ENCODE measurements around the gene C1orf21.

Gene C1orf21

DNA sequence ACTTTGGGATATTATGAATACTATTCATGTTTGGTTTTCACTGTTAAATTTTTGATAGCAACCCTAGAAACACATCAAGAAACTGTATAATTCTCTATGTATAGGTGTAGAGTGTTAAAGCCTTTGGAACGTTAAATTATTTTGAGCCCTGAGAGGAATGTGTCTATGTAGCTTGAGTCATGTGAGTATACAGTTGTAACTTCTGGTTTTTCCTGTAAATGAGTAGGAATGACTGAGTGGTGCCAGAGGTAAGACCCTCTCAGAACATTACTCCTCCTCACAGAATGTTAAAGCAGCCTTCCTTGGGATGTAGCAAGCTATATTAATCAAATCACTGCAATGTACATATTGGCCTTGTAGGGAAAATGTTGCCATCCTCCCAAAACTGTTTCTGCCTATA lies 69.0 kb downstream of the C1orf21 start:
- DNase-seq, result no peak

DNA sequence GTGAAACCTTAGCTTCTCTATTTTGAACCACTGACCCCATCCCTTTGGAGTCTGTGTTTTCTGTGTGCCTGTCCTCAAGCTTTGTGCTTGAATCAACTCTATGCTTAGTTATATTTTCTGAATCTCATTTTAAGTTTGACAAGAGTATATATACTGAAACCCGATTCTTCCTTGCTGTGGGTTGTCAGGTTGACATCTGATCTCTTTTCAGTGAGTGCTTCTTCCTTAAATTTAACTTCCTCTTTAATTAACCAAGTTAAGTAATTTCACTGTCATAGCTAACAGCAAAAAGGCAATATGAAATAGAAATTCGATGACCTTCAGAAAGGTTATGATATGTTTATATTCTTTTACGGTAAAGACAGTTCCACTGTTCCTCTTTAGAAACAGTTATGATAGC lies 69.4 kb downstream of the C1orf21 start:
- no peak for DNase-seq

DNA sequence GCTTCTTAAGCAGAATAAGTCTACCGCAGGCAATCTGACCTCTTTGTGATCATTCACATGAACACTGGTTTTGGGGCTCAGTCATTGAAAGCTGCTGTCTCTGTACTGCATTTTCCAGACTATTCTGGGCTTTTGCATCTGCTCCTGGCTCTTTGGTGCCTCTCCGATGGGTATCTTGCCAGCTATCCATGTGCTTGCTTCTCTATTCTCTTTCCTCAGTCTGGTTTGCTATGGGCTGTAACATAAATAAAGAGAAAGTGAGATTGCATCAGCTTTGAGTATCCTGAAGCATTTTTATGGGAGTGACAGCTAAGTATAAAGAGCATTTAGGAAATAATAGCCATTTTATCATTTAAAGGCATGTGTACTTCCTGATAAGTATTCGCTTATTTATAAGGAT lies 70.7 kb downstream of the C1orf21 start:
- DNase-seq, result no peak

DNA sequence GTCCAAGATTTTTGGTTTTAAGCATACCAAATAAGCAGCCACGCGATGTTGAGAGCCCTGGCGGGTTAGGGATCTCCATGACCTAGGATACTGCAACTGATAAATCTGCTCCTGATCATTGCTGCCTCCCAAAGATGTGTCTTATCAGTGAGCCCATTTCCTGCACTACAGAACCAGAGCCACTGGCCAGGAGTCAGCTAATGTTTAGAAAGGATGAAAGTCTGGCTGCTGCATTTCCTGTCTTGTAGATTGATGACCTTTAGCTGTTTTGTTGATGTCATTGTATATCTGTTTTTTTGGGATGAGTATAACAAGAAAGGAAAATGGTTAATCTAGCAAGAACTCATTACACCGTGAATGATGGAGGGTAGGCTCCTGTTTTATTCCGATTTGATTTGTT lies 74.5 kb downstream of the C1orf21 start:
- DNase-seq, result no peak

DNA sequence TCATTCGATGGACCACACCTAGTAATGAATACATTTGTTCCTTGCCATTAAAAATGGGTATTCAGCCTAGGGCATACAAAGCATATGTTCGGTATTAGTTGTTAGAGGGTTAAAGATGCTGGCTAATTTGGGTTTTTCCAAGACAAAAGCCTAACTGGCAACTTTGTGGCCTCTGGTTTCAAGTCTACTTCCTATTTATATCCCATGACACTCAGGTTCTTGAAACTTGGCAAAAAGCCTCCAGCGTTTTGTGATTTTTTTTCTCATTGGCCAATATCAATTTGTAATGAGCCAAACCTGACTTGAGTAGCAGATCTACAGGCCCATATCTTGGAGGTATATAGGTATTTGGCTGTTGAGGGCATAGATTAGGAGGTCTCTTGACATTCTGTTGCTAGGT lies 75.3 kb downstream of the C1orf21 start:
- DNase-seq, result no peak

DNA sequence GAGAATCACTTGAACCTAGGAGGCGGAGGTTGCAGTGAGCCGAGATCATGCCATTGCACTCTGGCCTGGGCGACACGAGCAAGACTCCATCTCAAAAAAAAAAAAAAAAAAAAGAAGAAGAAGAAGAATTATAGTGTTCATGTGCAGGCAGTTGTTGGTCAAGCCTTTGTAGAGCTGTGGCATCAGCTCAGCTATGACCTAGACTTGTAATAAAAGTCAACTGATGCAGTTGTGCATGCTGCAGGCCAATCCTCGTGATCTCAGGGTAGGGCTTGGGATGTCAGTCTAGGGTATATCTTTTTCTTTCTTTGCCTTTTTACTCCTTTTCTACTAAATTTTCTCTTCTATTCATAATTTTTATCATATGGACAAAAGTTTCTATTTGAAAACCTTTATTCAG lies 76.2 kb downstream of the C1orf21 start:
- DNase-seq, result no peak

DNA sequence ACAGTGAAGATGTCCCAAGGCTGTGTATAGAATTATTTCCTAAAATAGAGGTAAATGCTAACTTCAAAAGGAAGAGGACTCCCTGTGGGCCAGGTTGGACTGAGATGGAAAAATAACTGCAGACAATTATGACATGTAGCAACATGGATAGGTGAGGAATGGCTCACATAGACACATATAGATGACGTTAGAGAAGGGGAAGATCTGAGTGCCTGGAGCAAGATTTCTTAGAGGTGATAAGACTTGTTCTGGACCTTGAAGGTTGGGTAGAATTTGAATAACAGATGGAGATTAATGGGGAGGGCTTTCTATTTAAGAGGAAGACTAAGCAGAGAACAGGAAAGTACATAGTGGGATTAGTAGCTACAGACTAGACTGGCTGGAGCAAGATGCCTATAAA lies 76.9 kb downstream of the C1orf21 start:
- DNase-seq, result no peak

DNA sequence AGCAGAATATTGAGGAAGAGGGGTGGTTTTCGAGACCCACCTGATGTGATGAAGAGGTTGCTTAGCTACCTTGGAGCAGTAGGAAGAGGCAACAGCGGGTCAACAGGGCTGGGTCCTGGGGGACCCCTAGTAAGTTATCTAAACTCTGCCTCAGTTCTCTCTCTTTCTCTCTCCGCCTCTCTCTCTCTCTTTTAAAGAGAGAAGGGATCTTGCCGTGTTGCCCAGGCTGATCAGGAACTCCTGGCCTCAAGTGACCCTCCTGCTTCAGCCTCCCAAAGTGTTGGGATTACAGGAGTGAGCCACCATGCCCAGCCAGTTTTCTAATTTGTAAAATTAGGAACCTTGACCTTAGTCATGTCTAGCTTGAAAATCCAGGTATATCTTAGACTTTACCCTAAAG lies 77.9 kb downstream of the C1orf21 start:
- DNase-seq, result no peak

DNA sequence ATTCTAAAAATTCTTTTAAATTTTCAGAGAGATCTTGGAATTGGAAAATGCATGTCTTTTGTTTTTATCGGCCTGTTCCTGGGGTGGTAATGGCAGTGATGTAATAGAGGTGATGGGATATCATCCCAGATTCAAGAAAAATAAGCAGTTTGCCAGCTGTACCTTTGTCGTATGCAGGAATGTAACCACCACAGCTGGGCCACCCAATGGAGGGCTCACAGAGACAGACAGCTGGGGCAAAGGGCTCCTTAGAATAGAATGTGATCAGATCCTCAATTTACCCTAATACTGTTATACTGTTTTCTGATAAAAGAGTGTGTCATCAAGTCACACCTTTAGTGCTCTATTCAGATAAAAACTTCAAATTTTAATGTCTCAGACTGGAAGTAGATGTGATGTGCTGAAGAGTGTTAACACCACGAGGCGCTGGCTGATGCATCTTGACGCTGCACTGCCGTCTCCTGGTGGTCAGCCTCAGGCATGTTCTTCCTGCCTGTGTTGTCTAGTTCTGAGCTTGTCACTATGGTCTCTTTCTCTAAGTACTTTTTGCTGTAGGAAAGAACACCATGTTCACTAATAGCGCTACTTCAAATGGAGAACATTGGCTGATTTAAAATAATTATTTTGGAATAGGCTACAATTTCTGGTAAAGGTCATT lies 78.8 kb downstream of the C1orf21 start:
- peak; percentile 7 for DNase-seq

DNA sequence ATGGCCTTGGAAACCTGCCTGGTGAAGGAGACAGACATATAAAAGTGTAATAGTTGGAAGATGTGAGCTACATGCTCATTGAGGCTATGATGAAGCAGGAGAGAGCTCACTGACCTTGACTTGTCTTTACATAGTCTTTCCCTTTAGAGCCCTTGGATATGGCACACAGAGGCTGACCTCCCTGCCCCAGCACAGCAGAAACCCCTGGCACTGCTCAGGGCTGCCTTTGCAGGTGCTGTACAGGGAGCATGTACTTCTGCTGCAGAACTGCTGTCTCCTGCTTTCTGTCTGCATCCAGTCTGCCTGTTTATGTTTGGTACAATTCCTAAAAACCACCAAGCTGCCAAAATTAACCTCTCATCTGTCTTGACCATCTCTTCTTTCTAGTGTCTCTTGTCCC lies 80.5 kb downstream of the C1orf21 start:
- DNase-seq, result no peak

DNA sequence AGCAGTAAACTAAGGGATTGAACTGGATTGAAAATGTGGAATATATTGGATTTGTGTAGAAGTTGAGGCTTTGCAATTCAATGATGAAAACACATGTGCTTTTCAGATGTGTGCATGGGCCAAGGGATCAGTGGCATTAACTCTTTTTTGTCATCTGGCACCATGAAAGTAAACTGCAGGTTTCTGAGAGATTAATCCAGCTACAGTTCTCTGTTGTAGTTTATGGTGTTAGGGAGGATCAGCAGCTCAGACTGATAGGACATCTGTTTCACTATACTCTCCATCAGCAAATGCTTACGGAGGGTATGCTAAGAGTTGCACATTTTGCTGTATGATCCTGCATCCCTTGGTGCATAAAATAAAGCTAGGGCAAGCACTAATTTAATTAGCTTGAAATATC lies 82.6 kb downstream of the C1orf21 start:
- no peak for DNase-seq

DNA sequence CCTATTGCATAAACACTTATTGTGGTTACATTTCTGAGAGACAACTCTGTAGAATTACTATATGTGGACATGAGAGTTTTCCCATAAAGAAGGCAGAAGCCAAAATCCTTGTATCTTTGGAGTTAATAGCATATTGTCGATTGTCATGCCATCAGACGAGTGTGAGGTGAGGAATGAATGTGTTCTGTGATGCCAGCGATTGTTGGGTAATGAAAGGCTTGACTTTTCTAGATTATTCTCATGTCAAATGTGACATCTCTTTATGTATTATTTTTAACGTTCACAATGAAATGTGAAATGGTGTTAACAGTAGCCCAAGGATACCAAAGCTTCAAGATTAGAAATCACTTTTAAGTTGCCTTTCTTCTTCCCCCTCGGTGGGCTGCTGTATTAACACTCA lies 84.9 kb downstream of the C1orf21 start:
- DNase-seq, result no peak

DNA sequence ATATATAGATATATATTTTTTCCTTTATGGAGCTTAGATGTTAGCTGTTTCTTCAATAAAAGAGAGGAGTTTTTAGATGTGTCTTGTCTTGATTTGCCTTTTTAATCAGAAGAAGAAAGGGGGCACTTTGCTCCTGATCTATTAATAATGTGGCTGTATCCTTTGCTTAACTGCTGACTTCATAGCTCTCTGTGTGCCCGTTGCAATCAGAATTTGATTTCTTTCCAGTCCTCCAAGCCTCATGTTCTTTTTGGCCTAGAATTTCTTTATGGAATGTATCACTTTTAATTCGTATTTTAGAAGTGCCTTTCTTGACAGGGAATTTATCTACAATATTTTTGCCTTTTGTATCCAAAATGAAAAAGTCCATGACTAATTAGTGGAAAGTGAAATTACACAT lies 85.3 kb downstream of the C1orf21 start:
- DNase-seq, result no peak

DNA sequence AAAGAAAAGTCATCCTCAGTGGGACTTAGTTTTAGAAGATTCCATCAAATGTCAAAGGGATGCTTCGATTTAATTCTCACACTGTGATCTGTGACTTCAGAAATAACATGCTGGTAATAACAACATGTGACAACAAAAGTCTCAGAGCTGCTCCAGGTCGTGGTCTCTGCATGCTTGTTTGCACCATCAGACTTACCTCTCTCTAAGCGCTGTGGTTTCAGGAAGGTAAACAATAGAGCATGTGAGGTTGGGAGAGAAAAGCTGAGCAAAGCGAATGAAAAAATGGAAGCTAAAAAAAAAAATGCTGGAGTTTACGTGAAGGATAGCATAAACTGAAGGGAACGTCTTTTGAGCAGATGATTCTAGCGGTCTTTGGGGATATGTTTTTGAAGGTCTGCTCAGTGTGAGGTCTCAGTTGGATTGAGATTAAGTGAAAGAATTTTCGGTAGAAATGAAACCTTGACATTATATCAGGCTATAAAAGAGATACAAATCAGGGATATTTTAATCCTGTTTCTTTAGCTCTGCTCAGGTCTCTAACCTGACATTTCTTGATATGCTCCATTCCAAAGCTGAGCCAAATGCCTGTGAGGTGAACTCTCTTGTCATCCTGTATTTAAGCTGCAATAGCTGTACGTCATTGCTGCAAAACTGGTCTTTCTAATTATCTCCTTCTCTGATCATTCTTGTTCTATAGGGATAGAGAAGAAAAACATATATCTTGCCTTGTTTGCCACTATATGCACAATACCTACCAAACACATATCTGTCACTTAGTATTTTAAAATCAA lies 86.5 kb downstream of the C1orf21 start:
- DNase-seq, result no peak

DNA sequence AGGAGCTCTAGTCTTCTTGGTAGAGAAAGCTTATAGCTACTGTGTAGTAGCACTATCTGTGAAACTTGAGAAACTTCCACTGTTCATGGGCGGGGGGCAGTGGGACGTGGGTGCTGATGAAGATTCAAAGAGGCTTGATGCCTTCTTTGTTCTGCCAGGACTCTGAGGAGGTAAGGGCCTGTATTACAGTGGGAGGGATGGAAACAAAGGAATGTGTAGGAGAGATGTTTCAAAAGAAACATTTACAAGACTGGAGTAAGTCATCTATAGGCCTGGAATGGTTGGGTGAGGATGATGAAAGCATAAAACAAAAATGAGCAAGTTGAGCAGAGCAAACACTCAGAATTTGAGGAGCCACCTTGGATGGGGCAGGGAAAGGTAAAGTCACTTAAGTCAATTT lies 89.4 kb downstream of the C1orf21 start:
- DNase-seq, result no peak

DNA sequence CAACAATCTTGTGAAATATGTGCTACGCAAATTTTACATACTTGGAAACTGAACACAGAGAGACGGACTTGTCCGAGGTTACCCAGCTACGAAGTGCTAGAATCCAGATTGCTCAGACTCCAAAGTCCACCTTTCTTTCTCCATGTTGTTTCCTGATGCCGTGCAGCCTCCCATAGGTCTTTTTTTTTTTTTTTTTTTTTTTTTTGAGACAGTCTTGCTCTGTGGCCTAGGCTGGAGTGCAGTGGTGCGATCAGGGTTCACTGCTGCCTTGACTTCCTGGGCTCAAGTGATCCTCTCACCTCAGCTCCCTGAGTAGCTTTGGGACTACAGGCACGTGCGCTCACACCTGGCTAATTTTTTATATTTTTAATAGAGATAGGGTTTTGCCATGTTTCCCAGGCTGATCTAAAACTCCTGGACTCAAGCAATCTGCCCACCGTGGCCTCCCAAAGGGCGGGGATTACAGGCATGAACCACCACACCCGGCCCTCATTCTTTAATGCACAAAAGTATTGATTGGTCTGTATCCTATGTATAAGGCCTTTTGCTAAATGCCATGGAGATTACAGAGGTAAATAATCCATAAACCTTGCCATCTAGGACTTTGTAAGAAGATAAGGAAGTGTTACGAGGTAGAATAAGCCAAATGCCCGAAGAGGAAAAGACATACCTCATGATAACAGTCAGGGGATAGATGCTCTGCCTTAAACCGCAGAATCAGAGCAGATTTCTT lies 92.8 kb downstream of the C1orf21 start:
- no peak for DNase-seq

DNA sequence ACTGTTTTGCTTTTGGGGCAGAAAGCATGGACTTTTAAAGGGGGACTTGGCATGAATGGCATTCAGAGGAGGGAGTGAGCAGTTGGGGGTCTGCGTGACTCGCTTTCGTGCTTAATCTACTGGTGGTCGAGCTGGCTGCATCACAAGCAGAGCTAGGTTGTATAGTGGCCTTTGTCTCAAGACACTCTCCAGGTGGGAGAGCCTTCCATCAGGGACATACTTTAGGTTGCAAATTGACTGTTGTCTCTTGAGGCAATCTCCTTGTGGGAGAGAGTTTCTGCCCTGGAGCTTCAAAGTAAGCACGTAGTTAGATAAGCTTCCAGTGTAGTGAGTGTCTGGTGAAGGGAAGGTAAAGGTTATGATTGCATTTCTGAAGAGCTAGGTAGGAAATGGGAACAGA lies 93.9 kb downstream of the C1orf21 start:
- no peak for DNase-seq

DNA sequence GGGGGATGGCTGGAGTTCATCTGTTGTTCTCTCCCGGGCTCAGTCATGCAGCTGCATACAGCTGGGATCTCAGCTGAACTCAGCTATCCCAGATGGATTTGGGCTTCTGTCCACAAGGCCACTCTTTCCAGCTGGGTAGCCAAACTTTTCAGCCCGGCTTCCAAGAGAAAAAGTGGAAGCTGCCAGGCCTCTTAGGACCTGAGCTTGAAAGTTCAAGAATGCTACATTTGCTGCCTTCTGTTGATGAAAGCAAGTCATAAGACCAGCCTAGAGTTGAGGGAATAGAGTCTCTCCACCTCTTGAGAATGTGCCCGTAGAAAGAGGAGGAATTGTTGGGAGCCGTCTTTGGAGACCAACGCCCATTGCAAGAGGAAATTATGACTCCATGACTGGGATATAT lies 95.3 kb downstream of the C1orf21 start:
- no peak for DNase-seq

DNA sequence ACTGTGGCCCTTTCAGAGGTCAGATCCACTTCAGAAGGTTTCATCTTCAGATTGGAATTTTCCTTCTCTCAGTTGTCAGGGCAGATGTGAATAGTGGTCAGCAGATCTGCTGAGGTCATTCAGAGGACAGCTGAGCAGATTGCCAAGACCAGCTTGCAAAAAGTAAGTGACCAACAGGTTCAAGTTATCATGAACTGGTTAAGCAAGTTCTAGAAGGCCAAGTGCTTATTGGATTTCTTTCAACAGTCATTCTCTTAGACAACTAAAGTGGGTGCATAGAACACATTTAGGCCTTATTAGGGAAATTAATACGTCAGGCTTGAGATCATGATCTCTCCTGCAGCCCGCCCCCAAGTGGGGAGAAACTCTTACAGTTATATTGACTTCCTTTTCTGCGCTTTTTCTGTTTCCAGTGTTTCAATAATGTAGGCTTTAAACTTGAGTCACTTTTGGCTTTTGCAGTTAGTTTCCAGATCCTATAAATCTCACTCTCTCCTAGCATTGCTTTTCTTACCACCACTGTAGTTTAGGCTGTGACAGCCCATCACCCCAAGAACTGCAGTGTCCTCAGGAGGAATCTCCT lies 96.4 kb downstream of the C1orf21 start:
- DNase-seq, result no peak

DNA sequence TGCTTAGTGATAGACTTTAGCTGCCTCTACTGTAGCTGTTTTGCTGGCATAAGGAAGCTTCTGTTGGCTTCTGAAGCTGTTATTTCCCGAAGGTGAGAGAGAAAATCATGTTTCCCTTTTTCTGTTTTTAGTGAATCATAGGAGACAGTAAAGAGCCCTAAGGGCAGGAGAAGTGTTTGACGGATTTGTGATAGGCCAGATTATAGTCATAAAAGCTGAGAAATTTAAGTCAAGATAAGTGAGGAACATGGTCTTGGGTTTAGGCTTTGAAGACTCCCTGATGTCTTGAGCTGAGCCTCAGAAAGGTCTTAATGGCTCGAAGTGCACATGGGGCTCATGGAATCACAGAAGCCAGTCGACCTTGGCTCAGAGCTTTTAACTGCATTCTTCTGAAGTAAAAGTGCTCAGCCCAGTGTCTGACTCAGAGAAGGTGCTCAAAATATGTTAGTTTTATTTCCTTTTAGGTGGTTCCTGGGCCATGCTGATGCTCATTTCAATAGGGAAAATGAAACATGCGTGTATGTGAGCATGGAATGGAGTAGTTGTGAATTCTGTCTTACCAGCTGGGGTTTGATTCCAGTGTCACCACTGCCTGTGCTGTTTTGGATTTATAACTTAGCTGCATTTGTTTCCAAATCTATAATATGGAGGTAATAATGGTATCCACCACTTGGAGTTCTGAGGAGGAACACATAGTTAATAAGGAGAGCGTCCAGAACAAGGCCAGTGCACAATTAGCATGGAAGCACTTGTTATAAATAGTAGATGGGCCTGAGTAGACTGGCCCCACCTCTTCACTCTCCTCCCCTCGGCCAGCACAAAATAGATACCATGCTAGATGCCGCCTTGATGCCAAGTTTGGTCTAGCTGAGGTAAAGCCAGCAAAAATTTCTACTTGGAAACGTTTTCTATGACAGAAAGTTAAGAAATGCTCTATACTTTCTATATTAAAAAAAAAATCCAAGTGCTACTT lies 99.2 kb downstream of the C1orf21 start:
- no peak for DNase-seq

DNA sequence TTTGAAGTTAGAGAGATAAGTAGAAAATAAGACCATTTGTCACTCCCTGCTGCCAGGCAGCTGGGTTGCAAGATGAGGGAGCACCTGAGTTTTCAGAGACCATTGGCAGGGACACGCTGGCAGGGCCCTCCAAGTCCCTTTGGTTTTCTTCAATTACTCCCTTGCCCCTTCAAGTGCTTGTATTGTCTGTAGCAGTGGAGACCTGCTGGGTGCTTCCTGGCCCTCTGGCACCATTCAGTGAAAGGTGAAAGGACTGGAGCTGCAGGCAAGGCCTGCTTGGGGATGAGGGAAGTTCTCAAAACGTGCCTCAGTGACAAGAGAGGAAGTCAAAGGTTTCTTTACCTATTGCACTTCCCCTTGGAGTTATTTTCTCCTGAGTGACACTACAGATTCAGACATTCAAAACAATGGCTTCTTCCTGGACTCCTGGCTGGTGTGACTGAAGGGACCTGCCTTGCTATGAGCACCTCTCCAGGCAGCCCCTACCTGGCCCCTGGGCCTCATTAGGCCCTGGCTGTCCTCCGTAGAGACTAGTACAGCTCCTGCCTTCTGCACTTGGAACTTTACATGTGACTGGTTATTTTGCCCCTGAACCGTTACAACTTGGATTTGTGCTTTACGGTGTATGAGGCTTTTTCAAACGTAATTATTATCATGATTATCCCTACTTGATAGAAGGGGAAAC lies 100.1 kb downstream of the C1orf21 start:
- DNase-seq, result no peak

Data from CD4-positive, alpha-beta T cell treated with Interleukin-4 for 4 hours (primary cell).